ENCODE results near the gene DDX55. TPM values are rescaled to one million over a fixed set of nuclear protein-coding genes. Genes with fewer than 3 reads are reported as not detected.
"Not testable (repeated sequence)": the region's sequence is repeated elsewhere in the genome, so short reads cannot be mapped to it uniquely, and the experiment has no call there.

The DDX55 gene, protein sequence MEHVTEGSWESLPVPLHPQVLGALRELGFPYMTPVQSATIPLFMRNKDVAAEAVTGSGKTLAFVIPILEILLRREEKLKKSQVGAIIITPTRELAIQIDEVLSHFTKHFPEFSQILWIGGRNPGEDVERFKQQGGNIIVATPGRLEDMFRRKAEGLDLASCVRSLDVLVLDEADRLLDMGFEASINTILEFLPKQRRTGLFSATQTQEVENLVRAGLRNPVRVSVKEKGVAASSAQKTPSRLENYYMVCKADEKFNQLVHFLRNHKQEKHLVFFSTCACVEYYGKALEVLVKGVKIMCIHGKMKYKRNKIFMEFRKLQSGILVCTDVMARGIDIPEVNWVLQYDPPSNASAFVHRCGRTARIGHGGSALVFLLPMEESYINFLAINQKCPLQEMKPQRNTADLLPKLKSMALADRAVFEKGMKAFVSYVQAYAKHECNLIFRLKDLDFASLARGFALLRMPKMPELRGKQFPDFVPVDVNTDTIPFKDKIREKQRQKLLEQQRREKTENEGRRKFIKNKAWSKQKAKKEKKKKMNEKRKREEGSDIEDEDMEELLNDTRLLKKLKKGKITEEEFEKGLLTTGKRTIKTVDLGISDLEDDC
- total RNA-seq (10 to 100 TPM; 19.5 to 32.3 TPM), polyA plus RNA-seq (ENCODE audit: insufficient read length in 2 of 2) (10 to 100 TPM; 24.8 to 35.2 TPM)
- long read RNA-seq, donor 1, partial matches to known transcripts, result 27 of 27 reads
- long read RNA-seq, donor 1, other reads (novel, unspliced or antisense), result 0 of 27 reads
- long read RNA-seq, donor 2, partial matches to known transcripts, result 5 of 6 reads
- long read RNA-seq, donor 2, other reads (novel, unspliced or antisense), result 0 of 6 reads
- long read RNA-seq, donor 3, partial matches to known transcripts, result 11 of 23 reads
- long read RNA-seq, donor 3, other reads (novel, unspliced or antisense), result 12 of 23 reads
- long read RNA-seq, donor 4, partial matches to known transcripts, result 71 of 125 reads
- long read RNA-seq, donor 4, other reads (novel, unspliced or antisense), result 53 of 125 reads

DNA sequence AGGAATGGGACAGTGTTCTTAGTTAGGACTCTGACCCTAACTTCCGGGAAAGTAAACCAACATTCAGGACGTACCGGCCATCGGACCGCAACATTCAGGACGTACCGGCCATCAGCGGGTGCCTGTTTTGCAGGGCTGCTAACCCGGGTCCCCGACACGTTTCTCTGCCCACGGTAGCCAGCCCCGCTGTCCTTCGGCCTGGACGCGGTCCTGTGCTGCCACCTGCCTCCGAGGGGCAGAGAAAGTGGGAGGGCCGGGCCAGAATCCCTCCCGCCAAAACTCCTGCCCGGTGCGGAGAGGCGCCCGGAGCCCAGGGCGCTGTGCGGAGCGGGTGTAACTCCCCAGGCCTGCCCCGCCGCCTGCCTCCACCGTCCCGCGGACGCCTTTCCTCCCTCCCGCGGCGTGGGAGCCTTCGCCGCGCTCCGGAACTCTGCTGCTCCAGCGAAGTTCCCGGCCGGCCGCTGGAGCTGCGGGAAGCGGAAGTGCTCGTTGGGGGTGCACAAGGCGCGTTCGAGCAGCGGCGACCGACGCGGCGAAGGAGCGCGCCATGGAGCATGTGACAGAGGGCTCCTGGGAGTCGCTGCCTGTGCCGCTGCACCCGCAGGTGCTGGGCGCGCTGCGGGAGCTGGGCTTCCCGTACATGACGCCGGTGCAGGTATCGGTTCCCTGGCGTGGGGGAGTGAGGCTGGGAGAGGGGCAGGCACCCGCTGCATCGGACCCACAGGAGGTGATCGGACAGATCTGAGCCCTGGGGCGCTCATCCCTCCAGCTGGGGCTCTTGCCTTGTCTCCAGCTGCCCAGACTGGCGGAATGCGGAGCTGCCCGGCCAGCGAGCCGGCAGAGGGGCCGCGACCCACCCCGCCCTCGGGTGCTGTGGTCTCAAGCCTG lies at the start of gene DDX55:
Gene DDX55 (plus strand): TSS at position 498 of the 888 bp plus-strand sequence. CDS start 50 bp downstream, at position 548.
- WGBS (ENCODE audit: insufficient coverage), result under 1% methylated on average over 81 of the region's 81 CpGs
- Histone ChIP-seq H3K27ac (ENCODE audit: low read depth, low read length) (peak within 1 kb of the TSS; percentile 79), H3K4me1 (ENCODE audit: control insufficient read depth, insufficient read depth, low read length) (peaks cover 20% of the 10 kb centered on the region), H3K9me3 (ENCODE audit: control insufficient read depth, insufficient read depth, low read length) (no peaks in the 10 kb centered on the region), H3K4me3 (ENCODE audit: low read depth, low read length) (peak within 1 kb of the TSS; percentile 91), H3K27me3 (ENCODE audit: control insufficient read depth, insufficient read depth, low read length) (no peaks in the 10 kb centered on the region), H3K36me3 (ENCODE audit: control insufficient read depth, insufficient read depth, low read length) (peaks cover 22% of the 10 kb centered on the region)
- peak; percentile 72 to 95 (median 80) for DNase-seq (ENCODE audit: low read depth in 4 of 6, low spot score in 6 of 6)

DNA sequence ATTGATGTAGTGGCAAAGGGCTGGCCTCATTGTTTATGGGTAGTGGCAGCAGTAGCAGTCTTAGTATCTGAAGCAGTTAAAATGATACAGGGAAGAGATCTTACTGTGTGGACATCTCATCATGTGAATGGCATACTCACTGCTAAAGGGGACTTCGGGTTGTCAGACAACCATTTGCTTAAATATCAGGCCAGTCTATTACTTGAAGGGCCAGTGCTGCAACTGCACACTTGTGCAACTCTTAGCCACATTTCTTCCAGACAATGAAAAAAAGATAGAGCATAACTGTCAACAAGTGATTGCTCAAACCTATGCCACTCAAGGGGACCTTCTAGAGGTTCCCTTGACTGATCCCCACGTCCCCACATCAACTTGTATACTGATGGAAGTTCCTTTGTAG lies 47.8 kb upstream of the DDX55 start:
- not testable (repeated sequence) for H3K4me1 ChIP-seq (ENCODE audit: control insufficient read depth, insufficient read depth, low read length); H3K27ac ChIP-seq (ENCODE audit: low read depth, low read length); H3K36me3 ChIP-seq (ENCODE audit: control insufficient read depth, insufficient read depth, low read length); H3K27me3 ChIP-seq (ENCODE audit: control insufficient read depth, insufficient read depth, low read length); H3K9me3 ChIP-seq (ENCODE audit: control insufficient read depth, insufficient read depth, low read length); H3K4me3 ChIP-seq (ENCODE audit: low read depth, low read length); DNase-seq (ENCODE audit: low read depth in 4 of 6, low spot score in 6 of 6)
- 100% methylated on average over 1 of the region's 2 CpGs for WGBS (ENCODE audit: insufficient coverage)

DNA sequence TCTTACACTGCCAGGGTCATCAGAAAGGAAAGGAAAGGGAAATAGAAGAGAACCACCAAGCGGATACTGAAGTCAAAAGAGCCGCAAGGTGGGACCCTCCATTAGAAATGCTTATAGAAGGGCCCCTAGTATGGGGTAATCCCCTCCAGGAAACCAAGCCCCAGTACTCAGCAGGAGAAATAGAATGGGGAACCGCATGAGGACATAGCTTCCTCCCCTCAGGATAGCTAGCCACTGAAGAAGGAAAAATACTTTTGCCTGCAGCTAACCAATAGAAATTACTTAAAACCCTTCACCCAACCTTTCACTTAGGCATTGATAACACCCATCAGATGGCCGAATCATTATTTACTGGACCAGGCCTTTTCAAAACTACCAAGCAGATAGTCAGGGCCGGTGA lies 47.1 kb upstream of the DDX55 start:
- not testable (repeated sequence) for H3K4me3 ChIP-seq (ENCODE audit: low read depth, low read length); H3K36me3 ChIP-seq (ENCODE audit: control insufficient read depth, insufficient read depth, low read length); H3K27ac ChIP-seq (ENCODE audit: low read depth, low read length); H3K27me3 ChIP-seq (ENCODE audit: control insufficient read depth, insufficient read depth, low read length); H3K9me3 ChIP-seq (ENCODE audit: control insufficient read depth, insufficient read depth, low read length); DNase-seq (ENCODE audit: low read depth in 4 of 6, low spot score in 6 of 6); H3K4me1 ChIP-seq (ENCODE audit: control insufficient read depth, insufficient read depth, low read length)
- 90% methylated on average over 3 of the region's 5 CpGs for WGBS (ENCODE audit: insufficient coverage)

DNA sequence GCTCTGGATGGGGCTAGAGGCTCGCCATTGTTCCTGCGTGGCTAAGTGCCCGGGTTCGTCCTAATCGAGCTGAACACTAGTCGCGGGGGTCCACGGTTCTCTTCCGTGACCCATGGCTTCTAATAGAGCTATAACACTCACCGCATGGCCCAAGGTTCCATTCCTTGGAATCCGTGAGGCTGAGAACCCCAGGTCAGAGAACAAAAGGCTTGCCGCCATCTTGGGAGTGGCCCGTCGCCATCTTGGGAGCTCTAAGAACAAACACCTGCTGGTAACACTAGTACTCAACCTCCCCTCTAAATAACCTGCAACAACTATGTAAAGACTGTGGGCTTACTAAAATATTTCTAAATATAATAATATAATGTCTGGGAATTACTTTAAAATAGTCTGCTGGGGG lies 43.4 kb upstream of the DDX55 start:
- 95% methylated on average over 11 of the region's 14 CpGs for WGBS (ENCODE audit: insufficient coverage)
- not testable (repeated sequence) for H3K4me3 ChIP-seq (ENCODE audit: low read depth, low read length); H3K27me3 ChIP-seq (ENCODE audit: control insufficient read depth, insufficient read depth, low read length); H3K36me3 ChIP-seq (ENCODE audit: control insufficient read depth, insufficient read depth, low read length); DNase-seq (ENCODE audit: low read depth in 4 of 6, low spot score in 6 of 6); H3K27ac ChIP-seq (ENCODE audit: low read depth, low read length); H3K9me3 ChIP-seq (ENCODE audit: control insufficient read depth, insufficient read depth, low read length); H3K4me1 ChIP-seq (ENCODE audit: control insufficient read depth, insufficient read depth, low read length)

DNA sequence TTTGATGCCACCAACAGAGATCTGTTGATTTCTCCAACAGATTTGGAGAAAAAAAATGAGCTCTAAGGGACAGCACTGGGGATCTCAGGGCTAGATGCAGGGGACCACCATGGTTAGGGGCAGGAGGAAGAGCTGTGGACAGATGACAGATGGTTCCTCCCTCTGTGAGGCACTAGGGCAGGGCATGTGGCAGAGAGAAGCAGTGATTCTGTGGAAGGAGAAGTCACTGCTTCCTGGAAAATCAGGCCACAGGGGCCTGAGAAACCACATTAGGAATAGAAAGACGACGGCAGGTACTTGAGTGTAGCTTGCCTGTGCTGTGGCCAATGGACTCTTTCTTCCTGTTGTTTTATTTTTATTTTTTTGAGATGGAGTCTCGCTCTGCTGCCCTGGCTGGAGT lies 42.4 kb upstream of the DDX55 start:
- no peak for DNase-seq (ENCODE audit: low read depth in 4 of 6, low spot score in 6 of 6)
- H3K27ac ChIP-seq (ENCODE audit: low read depth, low read length), result no peak overlapping the region
- no peaks in the 10 kb centered on the region for H3K9me3 ChIP-seq (ENCODE audit: control insufficient read depth, insufficient read depth, low read length)
- WGBS (ENCODE audit: insufficient coverage), result 92% methylated on average over 3 of the region's 3 CpGs
- no peaks in the 10 kb centered on the region for H3K36me3 ChIP-seq (ENCODE audit: control insufficient read depth, insufficient read depth, low read length)
- no peaks in the 10 kb centered on the region for H3K27me3 ChIP-seq (ENCODE audit: control insufficient read depth, insufficient read depth, low read length)
- no peaks in the 10 kb centered on the region for H3K4me1 ChIP-seq (ENCODE audit: control insufficient read depth, insufficient read depth, low read length)
- H3K4me3 ChIP-seq (ENCODE audit: low read depth, low read length), result no peak overlapping the region

DNA sequence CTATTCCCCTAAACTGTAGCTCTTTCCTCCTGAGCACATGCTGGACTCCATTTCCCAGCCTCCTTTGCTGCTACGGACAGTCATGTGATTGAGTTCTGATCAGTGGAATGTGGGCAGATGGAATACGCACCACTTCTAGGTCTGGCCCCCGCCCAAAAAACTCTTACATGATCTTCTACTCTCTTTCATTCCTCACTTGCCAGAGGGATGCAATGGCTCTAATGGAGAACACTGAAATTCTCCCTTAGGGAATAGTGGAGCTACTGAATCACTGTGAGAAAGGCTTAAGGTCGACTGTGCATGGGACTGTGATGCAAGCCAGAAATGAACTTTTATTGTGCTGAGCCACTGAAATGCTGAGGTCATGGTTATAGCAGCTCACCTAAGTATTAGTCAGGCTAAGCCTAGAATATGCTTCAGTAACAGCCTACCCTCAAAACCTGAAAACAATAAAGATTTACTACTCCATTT lies 30.5 kb upstream of the DDX55 start:
- no peaks in the 10 kb centered on the region for H3K36me3 ChIP-seq (ENCODE audit: control insufficient read depth, insufficient read depth, low read length)
- H3K27ac ChIP-seq (ENCODE audit: low read depth, low read length), result no peak overlapping the region
- H3K27me3 ChIP-seq (ENCODE audit: control insufficient read depth, insufficient read depth, low read length), result no peaks in the 10 kb centered on the region
- peak in 2 of 6 donors; percentile 45 to 60 for DNase-seq (ENCODE audit: low read depth in 4 of 6, low spot score in 6 of 6)
- H3K9me3 ChIP-seq (ENCODE audit: control insufficient read depth, insufficient read depth, low read length), result no peaks in the 10 kb centered on the region
- WGBS (ENCODE audit: insufficient coverage), result 63% methylated on average over 1 of the region's 4 CpGs
- H3K4me1 ChIP-seq (ENCODE audit: control insufficient read depth, insufficient read depth, low read length), result no peaks in the 10 kb centered on the region
- H3K4me3 ChIP-seq (ENCODE audit: low read depth, low read length), result no peak overlapping the region

DNA sequence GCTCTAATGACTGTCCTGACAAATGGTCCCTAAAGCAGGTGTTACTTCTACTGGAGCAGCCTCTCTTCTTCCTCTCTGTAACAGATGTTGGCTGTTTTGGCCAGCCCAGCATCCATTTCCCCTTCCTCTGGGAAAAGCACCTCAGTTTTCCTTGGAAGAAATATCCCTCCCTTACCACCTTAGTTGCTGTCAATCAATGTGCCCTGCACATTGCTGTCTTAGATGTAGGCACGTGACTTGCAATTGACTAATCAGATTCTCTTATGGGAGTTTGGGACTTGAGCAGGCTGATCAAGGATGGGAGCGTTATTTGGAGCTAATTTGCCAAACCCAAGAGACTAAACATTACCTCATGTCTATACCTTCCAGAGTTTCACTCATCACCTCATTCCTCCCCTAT lies 29.5 kb upstream of the DDX55 start:
- H3K4me3 ChIP-seq (ENCODE audit: low read depth, low read length), result no peak overlapping the region
- no peaks in the 10 kb centered on the region for H3K9me3 ChIP-seq (ENCODE audit: control insufficient read depth, insufficient read depth, low read length)
- no peaks in the 10 kb centered on the region for H3K27me3 ChIP-seq (ENCODE audit: control insufficient read depth, insufficient read depth, low read length)
- no peak overlapping the region for H3K27ac ChIP-seq (ENCODE audit: low read depth, low read length)
- DNase-seq (ENCODE audit: low read depth in 4 of 6, low spot score in 6 of 6), result no peak
- H3K36me3 ChIP-seq (ENCODE audit: control insufficient read depth, insufficient read depth, low read length), result peaks cover under 1% of the 10 kb centered on the region
- H3K4me1 ChIP-seq (ENCODE audit: control insufficient read depth, insufficient read depth, low read length), result no peaks in the 10 kb centered on the region
- WGBS (ENCODE audit: insufficient coverage), result no CpG with 5 or more reads among the region's 2 CpGs

DNA sequence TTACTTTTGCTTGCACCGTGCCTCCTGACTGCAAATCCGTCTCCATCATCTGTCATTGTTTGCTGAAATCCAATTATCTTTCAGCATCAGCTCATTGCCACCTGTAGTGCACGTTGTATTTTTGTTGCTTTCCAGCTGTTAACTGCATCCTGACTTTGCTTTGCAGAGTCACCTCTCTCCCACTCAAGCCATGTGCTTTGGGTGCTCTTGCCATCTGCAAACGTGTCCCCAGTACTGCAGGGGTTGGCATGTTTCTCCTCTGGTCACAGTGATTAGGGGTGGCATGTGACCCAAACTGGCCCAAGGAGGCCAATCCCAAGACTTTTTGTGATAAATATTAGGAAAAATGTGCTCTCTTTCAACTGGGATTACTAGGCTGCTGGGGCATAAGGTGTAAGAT lies 28.0 kb upstream of the DDX55 start:
- H3K9me3 ChIP-seq (ENCODE audit: control insufficient read depth, insufficient read depth, low read length), result no peaks in the 10 kb centered on the region
- no peak overlapping the region for H3K27ac ChIP-seq (ENCODE audit: low read depth, low read length)
- peaks cover 2% of the 10 kb centered on the region for H3K36me3 ChIP-seq (ENCODE audit: control insufficient read depth, insufficient read depth, low read length)
- H3K4me3 ChIP-seq (ENCODE audit: low read depth, low read length), result no peak overlapping the region
- WGBS (ENCODE audit: insufficient coverage), result 54% methylated on average over 4 of the region's 4 CpGs
- no peak for DNase-seq (ENCODE audit: low read depth in 4 of 6, low spot score in 6 of 6)
- H3K27me3 ChIP-seq (ENCODE audit: control insufficient read depth, insufficient read depth, low read length), result no peaks in the 10 kb centered on the region
- H3K4me1 ChIP-seq (ENCODE audit: control insufficient read depth, insufficient read depth, low read length), result no peaks in the 10 kb centered on the region

DNA sequence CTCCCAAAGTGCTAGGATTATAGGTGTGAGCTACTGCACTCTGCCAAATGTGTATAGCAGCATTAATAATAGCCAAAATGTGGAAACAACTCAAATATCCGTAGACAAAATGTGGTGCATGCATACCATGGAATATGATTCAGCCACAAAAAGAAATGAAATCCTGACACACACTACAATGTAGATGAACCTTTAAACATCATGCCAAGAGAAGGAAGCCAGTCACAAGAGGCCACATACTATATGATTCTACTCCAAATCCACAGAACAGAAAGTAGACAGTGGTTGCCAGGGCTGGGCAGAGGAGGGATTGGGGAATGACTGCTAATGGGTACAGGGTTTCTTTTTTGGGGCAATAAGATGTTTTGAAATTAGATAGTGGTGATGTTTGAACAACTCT lies 25.3 kb upstream of the DDX55 start:
- no CpG with 5 or more reads among the region's 1 CpG for WGBS (ENCODE audit: insufficient coverage)
- no peaks in the 10 kb centered on the region for H3K4me1 ChIP-seq (ENCODE audit: control insufficient read depth, insufficient read depth, low read length)
- H3K36me3 ChIP-seq (ENCODE audit: control insufficient read depth, insufficient read depth, low read length), result peaks cover 2% of the 10 kb centered on the region
- H3K4me3 ChIP-seq (ENCODE audit: low read depth, low read length), result no peak overlapping the region
- no peaks in the 10 kb centered on the region for H3K27me3 ChIP-seq (ENCODE audit: control insufficient read depth, insufficient read depth, low read length)
- H3K9me3 ChIP-seq (ENCODE audit: control insufficient read depth, insufficient read depth, low read length), result no peaks in the 10 kb centered on the region
- DNase-seq (ENCODE audit: low read depth in 4 of 6, low spot score in 6 of 6), result no peak
- H3K27ac ChIP-seq (ENCODE audit: low read depth, low read length), result no peak overlapping the region
